HEK293T (cell line): ENCODE data around the gene TENT4A.

ENCODE experiments used
- CTCF ChIA-PET: fragments of 350-600 bp; formaldehyde crosslinking; extraction: SDS; loops from one replicate; lab custom pipeline; 2021; ENCODE audit warnings: antibody characterized with exemption, inconsistent platforms; lab: Yijun Ruan, JAX
- POLR2A ChIA-PET: fragments of 350-600 bp; formaldehyde crosslinking; extraction: SDS; loops from one replicate; lab custom pipeline; 2020; ENCODE audit warnings: antibody characterized with exemption, inconsistent platforms; lab: Yijun Ruan, JAX
- DNase-seq: peaks from one replicate; pipeline ENCODE4 v3.0.0; 2012; ENCODE audit warnings: mixed read lengths; ENCODE audit errors: extremely low spot score
- ARNT ChIP-seq: fragments of 450-650 bp; IDR thresholded peaks from 2 replicates; pipeline ENCODE4 v1.6.1; 2017; ENCODE audit warnings: mild to moderate bottlenecking
- BHLHE40 ChIP-seq: fragments of 450-650 bp; IDR thresholded peaks from 2 replicates; pipeline ENCODE4 v1.6.1; 2016; ENCODE audit warnings: mild to moderate bottlenecking, moderate library complexity, borderline replicate concordance
- CTBP1 ChIP-seq: fragments of 450-650 bp; IDR thresholded peaks from 2 replicates; pipeline ENCODE4 v1.6.1; 2016; ENCODE audit warnings: borderline replicate concordance
- ELF4 ChIP-seq: fragments of 450-650 bp; IDR thresholded peaks from 2 replicates; pipeline ENCODE4 v1.6.1; 2017; ENCODE audit warnings: antibody characterized with exemption
- FOXA1 ChIP-seq: fragments of 450-650 bp; IDR thresholded peaks from 2 replicates; pipeline ENCODE4 v1.6.1; 2016; ENCODE audit warnings: mild to moderate bottlenecking
- FOXK2 ChIP-seq: fragments of 450-650 bp; IDR thresholded peaks from 2 replicates; pipeline ENCODE4 v1.6.1; 2016; ENCODE audit warnings: mild to moderate bottlenecking
- FOXM1 ChIP-seq: fragments of 450-650 bp; IDR thresholded peaks from 2 replicates; pipeline ENCODE4 v1.6.1; 2017; ENCODE audit warnings: mild to moderate bottlenecking, borderline replicate concordance
- HDGF ChIP-seq: fragments of 450-650 bp; IDR thresholded peaks from 2 replicates; pipeline ENCODE4 v1.6.1; 2017; ENCODE audit warnings: antibody characterized with exemption, borderline replicate concordance
- L3MBTL2 ChIP-seq: fragments of 450-650 bp; conservative IDR thresholded peaks from 2 replicates; pipeline ENCODE4 v1.6.1; 2016; ENCODE audit warnings: mild to moderate bottlenecking
- LEF1 ChIP-seq: fragments of 450-650 bp; IDR thresholded peaks from 2 replicates; pipeline ENCODE4 v1.6.1; 2017; ENCODE audit warnings: mild to moderate bottlenecking, borderline replicate concordance
- NFRKB ChIP-seq: fragments of 450-650 bp; IDR thresholded peaks from 2 replicates; pipeline ENCODE4 v1.6.1; 2016; ENCODE audit warnings: mild to moderate bottlenecking, moderate library complexity
- SP1 ChIP-seq: fragments of 450-650 bp; IDR thresholded peaks from 2 replicates; pipeline ENCODE4 v1.6.1; 2017
- SUZ12 ChIP-seq: fragments of 450-650 bp; IDR thresholded peaks from 2 replicates; pipeline ENCODE4 v1.6.1; 2016; ENCODE audit warnings: mild to moderate bottlenecking
- TARDBP ChIP-seq: fragments of 450-650 bp; IDR thresholded peaks from 2 replicates; pipeline ENCODE4 v1.6.1; 2016
- ZNF384 ChIP-seq: fragments of 450-650 bp; IDR thresholded peaks from 2 replicates; pipeline ENCODE4 v1.6.1; 2016
- TF ChIP-seq, protein P1 (sequence below): fragments of 450-650 bp; IDR thresholded peaks from 2 replicates; pipeline ENCODE4 v1.6.1; 2016

The TENT4A gene

DNA sequence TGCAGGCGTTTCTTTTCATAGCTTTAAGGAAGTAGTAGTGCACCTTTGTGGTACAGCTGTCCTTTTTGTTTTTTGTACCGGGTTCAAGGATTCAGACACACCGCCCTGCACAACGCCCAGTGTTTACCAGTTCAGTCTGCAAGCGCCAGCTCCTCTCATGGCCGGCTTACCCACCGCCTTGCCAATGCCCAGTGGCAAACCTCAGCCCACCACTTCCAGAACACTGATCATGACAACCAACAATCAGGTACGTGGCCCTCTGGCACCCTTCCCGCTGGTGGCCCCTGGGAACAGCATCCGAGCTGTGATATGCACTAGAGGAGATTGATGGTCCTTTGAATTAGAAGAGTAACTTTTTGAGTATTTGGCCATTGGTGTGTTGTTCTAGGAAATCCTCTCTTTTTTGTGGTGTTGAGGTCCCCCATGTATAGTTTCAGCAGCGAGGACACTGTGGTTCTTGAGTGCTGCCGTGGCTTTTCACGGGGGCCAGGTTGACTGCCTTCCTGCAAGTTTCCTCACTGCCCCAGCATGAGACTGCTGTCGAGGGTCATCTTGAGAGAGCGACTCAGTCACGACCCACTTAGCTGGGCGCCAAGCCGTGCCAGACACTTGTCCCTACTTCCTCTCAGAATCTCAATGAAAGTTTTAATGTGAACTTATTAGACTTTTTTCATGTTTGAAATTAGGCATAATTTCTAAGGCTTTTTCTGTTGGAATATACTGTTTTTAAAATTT lies 37.9 kb downstream of the TENT4A start:
- DNase-seq: no peak
- POLR2A ChIA-PET: no interaction called here
- no peak for TF ChIP-seq NFRKB
- TF ChIP-seq LEF1: no peak
- CTCF ChIA-PET: interaction anchor here (0.6 kb wide), 1 partner anchor 246 kb away, joined by 3 read pairs; no protein-coding TSS in a partner anchor

DNA sequence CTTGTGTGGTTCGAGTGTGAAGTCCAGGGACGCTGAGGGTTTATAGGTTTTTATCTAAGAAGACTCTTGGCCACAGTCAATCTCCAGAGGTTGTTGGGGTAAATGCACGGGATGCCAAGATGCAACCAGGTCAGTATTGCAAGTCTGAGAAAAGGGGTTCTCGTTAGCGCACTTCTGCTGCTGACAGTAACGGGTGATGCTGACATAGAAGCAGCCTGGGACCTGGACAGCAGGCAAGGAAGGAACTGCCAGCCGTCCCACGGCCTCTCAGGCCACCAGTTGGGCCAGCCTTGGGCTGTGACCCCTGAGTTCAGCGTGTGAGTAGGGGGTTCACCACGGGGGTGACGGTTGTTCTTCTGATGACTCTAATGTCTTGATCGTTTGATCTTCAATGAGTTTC lies 39.0 kb downstream of the TENT4A start:
- CTCF ChIA-PET: no interaction called here
- TF ChIP-seq CTBP1 (no peak), TARDBP (no peak), ELF4 (no peak), FOXK2 (no peak), FOXA1 (no peak), ZNF384 (no peak), LEF1 (no peak), ARNT (no peak), L3MBTL2 (no peak), SUZ12 (no peak), HDGF (no peak), BHLHE40 (no peak), FOXM1 (no peak), NFRKB (no peak), SP1 (no peak)
- TF ChIP-seq, protein P1, sequence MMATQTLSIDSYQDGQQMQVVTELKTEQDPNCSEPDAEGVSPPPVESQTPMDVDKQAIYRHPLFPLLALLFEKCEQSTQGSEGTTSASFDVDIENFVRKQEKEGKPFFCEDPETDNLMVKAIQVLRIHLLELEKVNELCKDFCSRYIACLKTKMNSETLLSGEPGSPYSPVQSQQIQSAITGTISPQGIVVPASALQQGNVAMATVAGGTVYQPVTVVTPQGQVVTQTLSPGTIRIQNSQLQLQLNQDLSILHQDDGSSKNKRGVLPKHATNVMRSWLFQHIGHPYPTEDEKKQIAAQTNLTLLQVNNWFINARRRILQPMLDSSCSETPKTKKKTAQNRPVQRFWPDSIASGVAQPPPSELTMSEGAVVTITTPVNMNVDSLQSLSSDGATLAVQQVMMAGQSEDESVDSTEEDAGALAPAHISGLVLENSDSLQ: no peak
- DNase-seq: no peak

DNA sequence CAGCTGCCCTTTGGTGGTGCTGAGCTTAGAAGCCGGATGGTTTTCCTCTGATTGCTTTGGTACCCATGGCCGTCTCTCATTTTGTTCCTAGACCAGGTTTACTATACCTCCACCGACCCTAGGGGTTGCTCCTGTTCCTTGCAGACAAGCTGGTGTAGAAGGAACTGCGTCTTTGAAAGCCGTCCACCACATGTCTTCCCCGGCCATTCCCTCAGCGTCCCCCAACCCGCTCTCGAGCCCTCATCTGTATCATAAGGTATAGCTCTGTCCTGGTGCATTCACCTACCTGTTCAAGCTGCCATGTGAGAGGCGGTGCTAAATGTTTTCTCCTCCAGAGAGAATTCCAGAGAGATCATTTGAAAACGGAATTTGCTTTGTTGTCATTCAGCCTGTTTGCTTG lies 39.5 kb downstream of the TENT4A start:
- TF ChIP-seq SP1 (no peak), BHLHE40 (no peak), SUZ12 (no peak), FOXA1 (no peak), TARDBP (no peak), ZNF384 (no peak), ARNT (no peak), CTBP1 (no peak)
- TF ChIP-seq, protein P1: no peak
- ChIA-PET POLR2A (no interaction called here), CTCF (no interaction called here)
- no peak for DNase-seq

More for the DNA sequence above, 39.0 kb downstream of the TENT4A start:
- POLR2A ChIA-PET: no interaction called here

DNA sequence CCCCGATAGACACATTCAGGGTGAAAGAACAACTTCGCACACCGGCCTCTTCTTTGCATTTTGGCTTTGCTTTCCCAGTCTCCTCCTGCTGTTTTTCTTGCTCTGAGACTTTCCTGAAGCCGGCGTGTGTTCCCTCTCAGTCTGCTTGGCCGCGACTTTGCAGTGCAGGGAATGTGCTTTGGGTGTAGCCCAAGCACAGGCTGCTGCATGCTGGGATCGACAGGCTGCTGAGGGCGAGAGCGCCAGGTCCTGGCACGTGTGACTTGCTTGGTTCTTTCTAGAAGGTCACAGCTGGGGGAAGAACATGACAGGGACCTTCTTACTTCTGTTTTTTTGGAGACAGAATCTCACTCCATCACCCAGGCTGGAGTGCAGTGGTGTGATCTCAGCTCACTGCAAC lies 40.6 kb downstream of the TENT4A start:
- CTCF ChIA-PET: no interaction called here
- TF ChIP-seq LEF1 (no peak), FOXM1 (no peak), FOXK2 (no peak), BHLHE40 (no peak), NFRKB (no peak), TARDBP (no peak), CTBP1 (no peak), ELF4 (no peak), ZNF384 (no peak), HDGF (no peak), L3MBTL2 (no peak), SUZ12 (no peak), SP1 (no peak), ARNT (no peak), FOXA1 (no peak)
- TF ChIP-seq, protein P1: no peak
- POLR2A ChIA-PET: no interaction called here
- no peak for DNase-seq

DNA sequence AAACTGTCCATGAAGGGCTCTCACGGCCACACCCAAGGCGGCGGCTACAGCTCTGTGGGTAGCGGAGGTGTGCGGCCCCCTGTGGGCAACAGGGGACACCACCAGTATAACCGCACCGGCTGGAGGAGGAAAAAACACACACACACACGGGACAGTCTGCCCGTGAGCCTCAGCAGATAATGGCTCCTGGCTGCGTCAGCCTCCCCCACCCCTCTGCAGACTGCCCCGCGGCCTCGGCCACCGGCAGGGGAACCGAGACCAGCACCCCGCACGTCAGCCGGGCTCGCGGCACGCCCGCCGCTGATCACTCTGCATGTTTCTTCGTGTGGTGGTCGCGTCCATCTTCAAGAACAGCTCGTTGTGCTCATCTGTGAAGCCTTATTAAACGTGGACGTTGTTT lies 41.5 kb downstream of the TENT4A start:
- POLR2A ChIA-PET: no interaction called here
- DNase-seq: no peak
- TF ChIP-seq LEF1 (no peak), TARDBP (no peak), SP1 (no peak), FOXM1 (no peak), SUZ12 (no peak), HDGF (no peak), FOXK2 (no peak), L3MBTL2 (no peak), FOXA1 (no peak), BHLHE40 (no peak), CTBP1 (no peak), NFRKB (no peak), ZNF384 (no peak)
- TF ChIP-seq, protein P1: no peak
- CTCF ChIA-PET: no interaction called here
